T-helper 9 cell (primary cell): ENCODE results near the gene SPAG16.
"Not testable (repeated sequence)": the region's sequence is repeated elsewhere in the genome, so short reads cannot be mapped to it uniquely, and the experiment has no call there.

Experiments
- DNase-seq: peaks from one replicate; pipeline ENCODE4 v3.0.0-alpha.2; 2020

SPAG16 gene

DNA sequence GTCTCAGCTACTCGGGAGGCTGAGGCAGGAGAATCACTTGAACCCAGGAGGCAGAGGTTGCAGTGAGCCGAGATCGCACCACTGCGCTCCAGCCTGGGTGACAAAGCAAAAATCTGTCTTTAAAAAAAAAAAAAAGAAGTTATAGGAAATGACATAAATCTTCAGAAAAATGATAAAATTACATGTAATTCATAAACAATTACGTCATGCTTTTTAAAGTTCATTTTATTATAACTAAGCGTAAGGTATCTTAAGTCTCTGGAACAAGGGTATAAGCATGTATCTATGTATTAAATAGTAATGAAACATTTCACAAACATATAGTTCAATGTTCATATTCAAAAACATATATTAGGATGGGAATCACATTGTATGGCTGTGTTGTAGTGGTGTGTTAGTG lies 425.9 kb downstream of the SPAG16 start:
- DNase-seq, result no peak

- DNase-seq, result not testable (repeated sequence)
Observed at GRCh38 chr2:213718411-213718810, 434.1 kb downstream of the SPAG16 start.

- no peak for DNase-seq
Observed at GRCh38 chr2:213722565-213722964, 438.3 kb downstream of the SPAG16 start.

DNA sequence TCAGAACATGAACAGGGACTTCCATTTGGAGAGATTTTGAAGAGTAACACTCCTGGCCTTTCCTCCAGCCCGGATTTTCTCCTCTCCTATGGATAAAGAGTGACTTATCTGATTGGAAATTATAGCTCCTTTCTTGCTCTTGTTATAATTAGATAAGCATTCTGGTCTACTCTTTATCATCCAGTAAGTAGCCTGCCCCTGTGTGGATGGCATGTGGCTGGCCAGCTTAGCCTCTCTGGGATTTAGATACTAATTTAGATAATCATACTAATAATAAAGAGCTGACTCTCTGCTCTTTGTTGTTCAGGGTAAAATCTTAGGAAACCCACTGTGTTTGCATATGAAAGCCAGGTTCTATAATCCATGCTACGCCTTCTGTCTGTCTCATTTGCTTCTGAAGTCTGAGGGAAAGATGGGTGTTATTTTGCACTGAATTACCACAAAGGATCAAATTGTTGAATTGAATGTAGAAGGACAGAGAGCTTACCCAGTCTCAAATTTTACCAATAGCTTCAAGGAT lies 438.8 kb downstream of the SPAG16 start:
- no peak for DNase-seq

GRCh38 chr2:213723707-213724106 lies 439.4 kb downstream of the SPAG16 start:
- no peak for DNase-seq

GRCh38 chr2:213726101-213726500 lies 441.8 kb downstream of the SPAG16 start:
- no peak for DNase-seq

DNA sequence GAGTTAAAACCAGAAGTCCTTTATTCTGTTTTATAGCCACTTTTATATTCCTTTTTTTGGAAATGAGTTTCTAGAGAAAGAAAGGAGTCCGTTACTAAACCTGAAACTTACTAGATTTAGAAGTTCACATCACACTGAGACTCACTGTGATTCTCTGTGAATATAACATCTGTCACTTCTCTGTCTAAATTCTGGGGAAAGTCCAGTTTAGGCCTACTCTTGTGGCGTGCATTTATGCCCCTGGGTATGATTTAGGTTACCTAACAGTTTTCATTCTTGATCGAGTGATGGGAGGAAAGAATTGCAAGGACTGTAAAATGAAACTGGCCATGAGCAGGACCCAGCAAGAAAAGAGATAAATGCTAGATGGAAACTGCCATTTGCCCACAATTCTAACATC lies 449.6 kb downstream of the SPAG16 start:
- DNase-seq, result no peak

DNA sequence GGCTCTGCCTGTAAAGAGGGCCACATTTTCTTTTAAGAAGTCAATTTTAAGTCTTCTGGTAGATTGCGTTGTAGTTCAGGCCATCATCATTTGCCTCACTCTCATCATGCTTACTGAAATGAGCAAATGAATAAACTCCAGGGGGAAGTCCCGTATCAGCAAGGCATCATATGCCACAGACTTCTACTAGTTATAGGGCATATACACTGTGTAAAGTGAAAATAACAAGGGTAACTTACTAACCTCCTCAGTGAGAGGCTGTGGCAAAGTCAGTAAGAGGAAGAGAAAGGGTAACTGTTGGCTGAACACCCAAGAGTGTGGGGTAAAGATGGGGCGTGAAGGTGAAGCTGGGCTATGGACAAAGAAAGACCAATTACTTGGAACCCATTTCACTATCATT lies 456.2 kb downstream of the SPAG16 start:
- no peak for DNase-seq

GRCh38 chr2:213751446-213751845 lies 467.2 kb downstream of the SPAG16 start:
- no peak for DNase-seq

- DNase-seq, result no peak
Observed at GRCh38 chr2:213752575-213752974, 468.3 kb downstream of the SPAG16 start.

- no peak for DNase-seq
Observed at GRCh38 chr2:213757525-213757924, 473.3 kb downstream of the SPAG16 start.

DNA sequence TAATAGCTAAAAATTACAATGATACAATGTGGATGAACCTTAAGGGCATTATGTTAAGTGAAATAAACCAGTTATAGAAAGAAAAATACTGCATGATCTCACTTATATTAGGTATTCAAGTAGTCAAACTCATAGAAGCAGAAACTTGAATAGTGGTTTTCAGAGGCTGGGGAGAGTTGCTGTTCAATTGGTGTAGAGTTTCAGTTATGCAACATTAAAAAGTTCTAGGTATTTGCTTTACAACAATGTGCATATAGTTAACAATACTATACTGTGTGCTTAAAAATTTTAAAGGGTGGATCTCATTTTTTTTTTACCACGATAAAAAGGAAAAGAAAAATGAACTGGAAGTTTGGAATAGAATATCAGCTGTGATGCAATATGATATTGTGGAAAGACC lies 479.1 kb downstream of the SPAG16 start:
- DNase-seq, result no peak

DNA sequence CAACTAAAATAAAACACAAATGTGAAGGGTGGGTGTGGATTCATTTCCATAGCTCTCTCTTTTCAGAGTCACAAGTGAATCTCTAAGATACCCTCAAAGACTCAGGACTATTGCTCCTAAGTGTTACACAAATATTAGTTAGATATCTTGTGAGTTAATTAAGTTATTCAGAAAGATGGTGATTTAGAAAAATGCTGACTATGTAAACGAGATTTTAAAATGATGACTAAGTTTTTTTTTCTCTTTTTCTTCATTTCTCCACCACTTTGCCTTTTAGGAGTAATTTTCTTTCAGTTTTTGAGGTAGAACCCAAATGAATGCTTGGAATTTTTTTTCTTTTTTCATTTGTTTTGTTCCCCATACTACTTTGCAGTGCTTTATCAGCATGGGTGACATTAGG lies 479.7 kb downstream of the SPAG16 start:
- no peak for DNase-seq

DNA sequence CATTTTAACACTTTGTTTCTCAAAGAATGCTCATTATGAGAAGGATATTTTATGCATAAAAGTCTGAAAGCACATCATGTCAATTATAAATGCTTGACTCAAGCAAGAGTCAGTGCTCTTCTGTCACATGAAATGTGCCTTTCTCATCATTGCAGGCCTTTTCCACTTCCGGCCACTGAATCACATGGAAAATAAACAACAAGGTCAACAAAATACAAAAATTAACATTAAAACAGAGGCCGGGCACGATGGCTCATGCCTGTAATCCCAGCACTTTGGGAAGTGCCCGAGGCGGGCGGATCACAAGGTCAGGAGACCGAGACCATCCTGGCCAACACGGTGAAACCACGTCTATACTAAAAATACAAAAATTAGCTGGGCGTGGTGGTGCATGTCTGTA lies 480.6 kb downstream of the SPAG16 start:
- no peak for DNase-seq

DNA sequence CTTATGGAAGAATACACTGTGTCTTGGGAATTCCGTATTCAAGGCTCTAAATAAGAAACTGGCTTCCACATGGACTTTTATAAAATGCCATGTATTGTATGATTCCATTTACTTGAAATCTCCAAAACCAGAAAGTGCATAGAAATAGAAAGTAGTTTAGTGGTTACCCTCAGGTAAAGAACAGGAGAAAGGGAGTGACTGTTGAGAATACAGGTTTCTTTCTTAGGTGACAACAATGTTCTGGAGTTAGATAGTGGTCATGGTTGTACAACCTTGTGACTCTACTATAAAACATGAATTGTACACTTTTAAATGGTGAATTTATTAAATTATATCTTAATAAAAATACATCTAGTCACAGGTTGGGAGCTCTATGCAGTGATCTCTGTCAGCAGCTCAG lies 481.8 kb downstream of the SPAG16 start:
- no peak for DNase-seq

GRCh38 chr2:213766465-213766901 lies 482.2 kb downstream of the SPAG16 start:
- DNase-seq, result no peak

DNA sequence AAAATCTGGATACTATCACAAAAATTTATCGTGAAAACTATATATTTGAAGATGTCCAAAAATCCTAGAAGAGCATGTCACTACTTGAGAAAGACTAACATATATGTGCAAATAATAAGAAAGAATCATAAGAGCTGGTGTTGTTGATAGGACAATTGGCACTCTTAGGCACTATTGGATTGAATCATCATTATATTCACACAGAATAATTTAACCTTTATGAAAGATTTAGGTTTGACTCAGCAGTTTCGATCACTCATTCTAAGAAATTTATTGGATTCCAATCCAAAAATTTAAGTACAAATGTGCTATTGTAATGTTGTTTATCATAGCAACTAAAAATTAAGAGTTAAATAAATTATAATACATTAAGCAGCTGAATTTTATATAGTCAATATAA lies 503.6 kb downstream of the SPAG16 start:
- DNase-seq, result no peak

GRCh38 chr2:213789940-213790339 lies 505.7 kb downstream of the SPAG16 start:
- no peak for DNase-seq

- DNase-seq, result no peak
Observed at GRCh38 chr2:213792045-213792444, 507.8 kb downstream of the SPAG16 start.

- no peak for DNase-seq
Observed at GRCh38 chr2:213806125-213806726, 522.0 kb downstream of the SPAG16 start.

DNA sequence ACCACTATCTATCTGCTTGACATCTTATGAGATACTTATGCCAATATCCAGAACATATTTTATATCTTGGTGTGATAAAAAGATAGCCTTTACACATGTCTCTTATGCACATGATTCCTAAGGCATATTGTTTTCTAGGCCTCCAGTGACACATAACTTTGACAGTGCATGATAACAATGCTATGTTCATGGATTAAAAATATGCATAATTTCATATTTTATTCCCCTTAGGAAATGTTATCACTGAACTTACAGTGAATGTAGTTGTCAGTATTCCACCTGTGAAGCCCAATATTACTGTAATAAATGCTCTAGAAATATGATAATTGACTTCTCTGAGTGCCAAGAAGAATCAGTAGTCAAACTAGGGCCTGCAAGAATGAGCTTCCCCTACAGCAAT lies 532.3 kb downstream of the SPAG16 start:
- no peak for DNase-seq

- no peak for DNase-seq
Observed at GRCh38 chr2:213818436-213818835, 534.2 kb downstream of the SPAG16 start.

DNA sequence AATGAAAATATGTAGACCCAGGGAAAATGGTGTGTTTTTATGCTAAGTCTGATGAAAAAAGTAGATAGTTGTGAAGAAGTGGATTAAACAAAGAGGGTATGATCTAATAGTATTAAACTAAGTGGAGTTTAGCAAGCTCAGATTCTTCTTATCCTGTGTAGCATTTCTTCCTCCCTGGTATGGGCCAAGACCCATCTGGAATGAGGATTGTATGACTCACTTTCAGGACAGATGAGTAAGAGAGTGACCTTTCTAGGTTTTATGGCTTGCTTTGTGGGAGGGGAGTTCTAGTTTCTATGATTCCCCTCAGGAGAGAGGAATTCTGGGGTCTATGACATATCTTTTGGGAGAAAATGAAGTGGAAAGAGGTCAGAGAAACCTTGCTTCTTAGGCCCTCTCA lies 550.1 kb downstream of the SPAG16 start:
- no peak for DNase-seq

DNA sequence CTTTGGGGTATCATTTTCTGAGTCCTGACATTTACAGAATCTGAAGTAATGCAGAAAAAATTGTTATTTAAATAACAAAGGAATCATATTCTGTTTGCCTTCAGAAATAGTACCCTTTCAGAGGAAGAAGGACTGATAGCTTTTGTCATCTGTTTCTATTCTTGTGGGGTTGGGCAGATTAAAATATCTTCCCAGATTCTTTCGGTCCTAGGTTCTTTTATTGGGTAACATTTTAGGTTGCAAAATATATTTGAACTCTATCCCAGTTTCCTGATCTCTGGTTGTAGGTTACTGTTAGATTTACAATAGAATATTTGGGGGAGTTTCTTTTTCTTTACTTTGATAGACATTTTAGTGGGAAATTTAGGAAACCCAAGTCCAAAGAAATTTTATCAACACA lies 550.5 kb downstream of the SPAG16 start:
- DNase-seq, result no peak

GRCh38 chr2:213846856-213847255 lies 562.6 kb downstream of the SPAG16 start:
- no peak for DNase-seq
